Measurements from ENCODE around the gene PTOV1.

PTOV1 gene

GRCh38 chr19:49872245-49873128 lies 21.5 kb downstream of the PTOV1 start:
- no peak for DNase-seq (ENCODE audit: low read depth)
- TF ChIP-seq, protein P1, sequence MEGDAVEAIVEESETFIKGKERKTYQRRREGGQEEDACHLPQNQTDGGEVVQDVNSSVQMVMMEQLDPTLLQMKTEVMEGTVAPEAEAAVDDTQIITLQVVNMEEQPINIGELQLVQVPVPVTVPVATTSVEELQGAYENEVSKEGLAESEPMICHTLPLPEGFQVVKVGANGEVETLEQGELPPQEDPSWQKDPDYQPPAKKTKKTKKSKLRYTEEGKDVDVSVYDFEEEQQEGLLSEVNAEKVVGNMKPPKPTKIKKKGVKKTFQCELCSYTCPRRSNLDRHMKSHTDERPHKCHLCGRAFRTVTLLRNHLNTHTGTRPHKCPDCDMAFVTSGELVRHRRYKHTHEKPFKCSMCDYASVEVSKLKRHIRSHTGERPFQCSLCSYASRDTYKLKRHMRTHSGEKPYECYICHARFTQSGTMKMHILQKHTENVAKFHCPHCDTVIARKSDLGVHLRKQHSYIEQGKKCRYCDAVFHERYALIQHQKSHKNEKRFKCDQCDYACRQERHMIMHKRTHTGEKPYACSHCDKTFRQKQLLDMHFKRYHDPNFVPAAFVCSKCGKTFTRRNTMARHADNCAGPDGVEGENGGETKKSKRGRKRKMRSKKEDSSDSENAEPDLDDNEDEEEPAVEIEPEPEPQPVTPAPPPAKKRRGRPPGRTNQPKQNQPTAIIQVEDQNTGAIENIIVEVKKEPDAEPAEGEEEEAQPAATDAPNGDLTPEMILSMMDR (conservative IDR thresholded peaks at IDR 0.05; ENCODE audit: low read depth, low read length): no peak
- H3K4me3 ChIP-seq (ENCODE audit: low read depth, low read length): no peak overlapping the region

DNA sequence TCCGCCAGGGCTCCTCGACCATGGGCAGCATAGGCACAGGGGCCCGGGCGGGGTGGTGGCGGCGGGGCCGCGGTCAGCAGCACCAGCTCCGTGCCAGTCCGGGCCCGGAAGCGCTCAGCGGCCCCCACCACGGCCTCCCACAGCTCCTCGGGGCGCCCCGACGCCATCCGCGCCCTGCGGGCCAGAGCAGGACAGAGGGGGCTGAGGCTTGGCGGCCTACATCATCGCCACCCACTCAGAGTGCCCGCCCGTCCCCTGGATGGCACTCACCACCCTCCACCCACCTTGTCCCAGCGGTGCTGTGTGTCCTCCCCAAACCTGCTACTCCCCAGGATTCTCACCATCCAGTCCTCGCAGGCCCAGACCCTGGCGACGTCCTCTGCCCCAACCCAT lies 22.2 kb downstream of the PTOV1 start:
- H3K4me3 ChIP-seq (ENCODE audit: low read depth, low read length): no peak overlapping the region
- DNase-seq (ENCODE audit: low read depth): no peak
- TF ChIP-seq, protein P1 (conservative IDR thresholded peaks at IDR 0.05; ENCODE audit: low read depth, low read length): no peak

DNA sequence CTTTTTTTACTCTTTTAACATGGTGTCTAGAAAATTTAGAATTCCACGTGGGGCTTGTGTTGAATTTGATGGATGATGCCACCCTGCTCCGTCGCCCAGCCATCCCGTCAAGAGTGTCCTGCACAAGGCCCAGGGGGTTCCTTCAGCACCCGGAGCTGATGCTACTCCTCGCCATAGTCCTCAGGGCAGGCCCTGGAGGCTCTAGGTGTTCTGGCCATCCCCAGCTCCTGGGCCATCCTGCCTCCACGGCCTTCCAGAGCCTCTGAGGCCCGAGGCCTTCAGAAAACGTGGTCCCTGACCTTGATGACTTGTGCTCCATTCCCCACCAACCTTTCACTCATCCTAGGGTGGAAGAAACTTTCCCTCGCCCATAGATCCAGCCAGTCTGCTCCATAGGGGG lies 22.9 kb downstream of the PTOV1 start:
- DNase-seq (ENCODE audit: low read depth): no peak
- H3K4me3 ChIP-seq (ENCODE audit: low read depth, low read length): no peak overlapping the region
- TF ChIP-seq, protein P1 (conservative IDR thresholded peaks at IDR 0.05; ENCODE audit: low read depth, low read length): no peak

DNA sequence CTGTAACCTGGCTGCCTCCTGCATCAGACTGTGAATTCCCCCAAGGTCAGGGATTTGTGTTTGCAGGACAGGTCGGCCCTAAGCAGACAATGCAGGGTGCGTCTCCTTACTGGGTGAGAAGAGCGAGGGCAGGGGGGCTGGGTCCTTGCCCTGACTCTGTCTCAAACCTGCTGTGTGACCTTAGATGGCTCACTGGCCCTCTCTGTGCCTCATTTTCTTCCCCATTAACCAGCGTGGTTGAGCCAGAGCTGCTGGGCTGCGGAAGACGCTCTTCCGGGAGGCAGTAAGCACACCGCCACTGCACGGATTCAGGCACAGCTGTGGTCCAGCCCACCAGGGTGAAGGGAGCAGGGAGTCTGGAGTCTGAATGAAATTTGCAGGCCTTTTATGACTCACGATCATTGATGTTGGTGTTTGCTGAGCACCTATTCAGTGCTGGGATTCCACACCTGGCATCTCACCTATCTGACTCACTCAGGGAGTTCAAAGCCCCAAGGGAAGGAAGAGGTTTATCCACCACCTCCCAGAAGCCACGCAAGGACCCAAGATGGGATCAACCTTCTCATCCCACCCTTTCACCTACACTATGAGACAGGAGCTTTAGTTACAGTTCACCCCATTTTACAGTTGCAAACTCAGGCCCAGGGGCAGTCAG lies 23.7 kb downstream of the PTOV1 start:
- no peak for DNase-seq (ENCODE audit: low read depth)
- TF ChIP-seq, protein P1 (conservative IDR thresholded peaks at IDR 0.05; ENCODE audit: low read depth, low read length): no peak
- H3K4me3 ChIP-seq (ENCODE audit: low read depth, low read length): no peak overlapping the region

- TF ChIP-seq, protein P1 (conservative IDR thresholded peaks at IDR 0.05; ENCODE audit: low read depth, low read length): no peak
- DNase-seq (ENCODE audit: low read depth): no peak
- peak overlapping the region; percentile 100 for H3K4me3 ChIP-seq (ENCODE audit: low read depth, low read length)
These were observed 24.2 kb downstream of the PTOV1 start for GRCh38 chr19:49875177-49875576.

DNA sequence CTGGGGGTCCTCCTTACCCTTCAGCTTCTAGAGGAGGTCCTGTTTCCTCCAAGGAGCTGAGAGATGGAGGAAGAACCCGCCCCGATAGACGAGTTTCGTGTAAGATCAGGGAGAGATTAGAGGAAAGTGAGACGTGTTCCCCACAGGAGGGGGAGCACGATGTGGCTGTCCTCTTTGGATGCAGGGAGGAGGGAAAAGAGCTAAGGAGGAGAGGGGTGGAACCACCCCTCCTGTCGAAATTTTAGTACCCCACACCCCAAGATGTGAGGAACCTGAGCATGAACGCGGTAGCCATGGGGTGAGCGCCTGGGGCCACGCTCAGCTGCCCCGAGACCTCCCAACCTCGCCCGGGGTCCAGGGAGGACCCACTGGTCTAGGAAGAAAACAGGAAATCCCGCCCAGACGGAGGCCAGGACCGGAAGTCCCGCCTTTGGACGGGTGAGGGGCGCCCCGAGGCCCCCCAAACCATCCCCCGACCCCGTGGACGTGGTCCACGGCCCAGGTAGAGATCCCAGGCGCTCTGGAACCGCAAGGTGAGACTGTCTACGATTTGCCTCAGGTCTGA lies 25.0 kb downstream of the PTOV1 start:
- DNase-seq (ENCODE audit: low read depth): peak; percentile 50
- TF ChIP-seq, protein P1 (conservative IDR thresholded peaks at IDR 0.05; ENCODE audit: low read depth, low read length): no peak
- H3K4me3 ChIP-seq (ENCODE audit: low read depth, low read length): peak overlapping the region; percentile 100
